Measurements from ENCODE around the gene MED26. TPM values are rescaled to one million over a fixed set of nuclear protein-coding genes. Genes with fewer than 3 reads are reported as not detected.

Gene MED26
- total RNA-seq, 1 experiment from 2014 or later = 11.4 TPM

DNA sequence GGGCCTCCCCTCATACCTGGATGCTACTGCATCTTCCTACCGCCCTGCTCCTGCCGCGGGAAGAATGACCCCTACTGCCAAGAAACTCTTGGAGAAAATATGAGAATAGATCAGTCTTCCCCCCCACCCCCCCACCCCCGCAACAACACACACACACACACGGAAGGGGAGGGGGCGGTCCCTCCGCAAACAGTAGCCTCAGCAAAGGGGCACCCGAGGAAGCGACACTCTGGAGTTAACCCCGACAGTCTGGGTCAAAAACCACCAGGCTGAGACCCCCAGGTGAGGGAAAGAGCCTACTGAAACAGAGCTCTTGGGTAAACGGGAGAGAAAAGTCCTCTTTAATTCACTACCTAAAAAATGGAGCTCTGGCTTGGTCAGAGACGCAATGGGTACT lies 1.2 kb downstream of the MED26 start:
- no peaks in the 10 kb centered on the region for H4K20me1 ChIP-seq (ENCODE audit: control insufficient read depth, insufficient read depth, insufficient read length)
- DNase-seq = no peak
- TF ChIP-seq, protein P1, sequence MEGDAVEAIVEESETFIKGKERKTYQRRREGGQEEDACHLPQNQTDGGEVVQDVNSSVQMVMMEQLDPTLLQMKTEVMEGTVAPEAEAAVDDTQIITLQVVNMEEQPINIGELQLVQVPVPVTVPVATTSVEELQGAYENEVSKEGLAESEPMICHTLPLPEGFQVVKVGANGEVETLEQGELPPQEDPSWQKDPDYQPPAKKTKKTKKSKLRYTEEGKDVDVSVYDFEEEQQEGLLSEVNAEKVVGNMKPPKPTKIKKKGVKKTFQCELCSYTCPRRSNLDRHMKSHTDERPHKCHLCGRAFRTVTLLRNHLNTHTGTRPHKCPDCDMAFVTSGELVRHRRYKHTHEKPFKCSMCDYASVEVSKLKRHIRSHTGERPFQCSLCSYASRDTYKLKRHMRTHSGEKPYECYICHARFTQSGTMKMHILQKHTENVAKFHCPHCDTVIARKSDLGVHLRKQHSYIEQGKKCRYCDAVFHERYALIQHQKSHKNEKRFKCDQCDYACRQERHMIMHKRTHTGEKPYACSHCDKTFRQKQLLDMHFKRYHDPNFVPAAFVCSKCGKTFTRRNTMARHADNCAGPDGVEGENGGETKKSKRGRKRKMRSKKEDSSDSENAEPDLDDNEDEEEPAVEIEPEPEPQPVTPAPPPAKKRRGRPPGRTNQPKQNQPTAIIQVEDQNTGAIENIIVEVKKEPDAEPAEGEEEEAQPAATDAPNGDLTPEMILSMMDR (conservative IDR thresholded peaks at IDR 0.05) = no peak
- no peak overlapping the region for H4K91ac ChIP-seq (ENCODE audit: insufficient read length, low read depth, low read length)
- Mint-ChIP-seq H3K4me3 (peak overlapping the region; percentile 86 to 94), H3K4me1 (peaks cover 28 to 30% of the 10 kb centered on the region in 2 experiments), H3K27me3 (ENCODE audit: low read depth) (no peaks in the 10 kb centered on the region), H3K36me3 (ENCODE audit: insufficient read depth in 1 of 3, low read depth in 3 of 3) (peaks cover 4 to 18% (median 17%) of the 10 kb centered on the region in 3 experiments; a peak in 5 of 7 replicates), H3K9me3 (no peaks in the 10 kb centered on the region), H3K27ac (peak overlapping the region; percentile 64 to 94 (median 82); a peak in 5 of 7 replicates)
- no peak overlapping the region for H2BK20ac ChIP-seq (ENCODE audit: low read depth, low read length, poor library complexity, severe bottlenecking)
- H3K27ac ChIP-seq (ENCODE audit: insufficient read length, low read depth, low read length) = no peak overlapping the region
- no peak overlapping the region for H2AK5ac ChIP-seq (ENCODE audit: insufficient read length, low read length)
- no peak overlapping the region for H2BK15ac ChIP-seq (ENCODE audit: low read depth, low read length)
- no peak overlapping the region for H2AFZ ChIP-seq (ENCODE audit: low read length)
- H3K79me2 ChIP-seq (ENCODE audit: insufficient read depth, low read length) = peaks cover 41% of the 10 kb centered on the region; the same call in 1 of the 2 replicates
- H3K4me1 ChIP-seq (ENCODE audit: insufficient read depth, low read length) = no peaks in the 10 kb centered on the region
- no peaks in the 10 kb centered on the region for H3K27me3 ChIP-seq (ENCODE audit: insufficient read depth, low read length)
- H2BK120ac ChIP-seq (ENCODE audit: low read depth, low read length, poor library complexity, severe bottlenecking) = no peak overlapping the region
- H3K9ac ChIP-seq (ENCODE audit: extremely low read depth, insufficient read length, low read length) = peak overlapping the region; percentile 73
- no peaks in the 10 kb centered on the region for H3K9me3 ChIP-seq (ENCODE audit: control insufficient read depth, low read depth, low read length)
- no peak overlapping the region for H4K8ac ChIP-seq (replicated peaks; ENCODE audit: insufficient read length, low read depth, low read length)
- WGBS (ENCODE audit: extremely low coverage, insufficient read length, low lambda C conversion rate) = no CpG with 5 or more reads among the region's 12 CpGs
- no peak overlapping the region for H3K4ac ChIP-seq (ENCODE audit: low read depth, low read length)
- no peak overlapping the region for H3T11ph ChIP-seq (ENCODE audit: low read length)
- H2BK5ac ChIP-seq (ENCODE audit: insufficient read length, low read length) = no peak overlapping the region
- no peak overlapping the region for H3K23ac ChIP-seq (ENCODE audit: insufficient read length, low read depth, low read length)
- no peak overlapping the region for H3K14ac ChIP-seq (ENCODE audit: insufficient read depth, low read length)
- no peak overlapping the region for H4K5ac ChIP-seq (ENCODE audit: insufficient read length, low read depth, low read length)
- peaks cover 8% of the 10 kb centered on the region for H3K79me1 ChIP-seq (ENCODE audit: insufficient read depth, low read depth, low read length, poor library complexity, severe bottlenecking)
- H3K4me2 ChIP-seq (ENCODE audit: insufficient read depth, insufficient read length, low read length) = peak overlapping the region; percentile 92
- no peak overlapping the region for H2BK12ac ChIP-seq (ENCODE audit: insufficient read length, low read depth, low read length)
- no peak overlapping the region for H3K18ac ChIP-seq (ENCODE audit: insufficient read length, low read depth, low read length)
- H3K23me2 ChIP-seq (ENCODE audit: insufficient read length, low read depth, low read length, poor library complexity, severe bottlenecking) = peaks cover 9% of the 10 kb centered on the region
- H3K56ac ChIP-seq (ENCODE audit: insufficient read length, low read depth, low read length) = no peak overlapping the region
